ENCODE measurements around the gene KCNAB1. TPM values are rescaled to one million over a fixed set of nuclear protein-coding genes. Genes with fewer than 3 reads are reported as not detected.

Gene KCNAB1
- polyA plus RNA-seq, 1 donor from 2014 or later: 0.26 TPM

DNA sequence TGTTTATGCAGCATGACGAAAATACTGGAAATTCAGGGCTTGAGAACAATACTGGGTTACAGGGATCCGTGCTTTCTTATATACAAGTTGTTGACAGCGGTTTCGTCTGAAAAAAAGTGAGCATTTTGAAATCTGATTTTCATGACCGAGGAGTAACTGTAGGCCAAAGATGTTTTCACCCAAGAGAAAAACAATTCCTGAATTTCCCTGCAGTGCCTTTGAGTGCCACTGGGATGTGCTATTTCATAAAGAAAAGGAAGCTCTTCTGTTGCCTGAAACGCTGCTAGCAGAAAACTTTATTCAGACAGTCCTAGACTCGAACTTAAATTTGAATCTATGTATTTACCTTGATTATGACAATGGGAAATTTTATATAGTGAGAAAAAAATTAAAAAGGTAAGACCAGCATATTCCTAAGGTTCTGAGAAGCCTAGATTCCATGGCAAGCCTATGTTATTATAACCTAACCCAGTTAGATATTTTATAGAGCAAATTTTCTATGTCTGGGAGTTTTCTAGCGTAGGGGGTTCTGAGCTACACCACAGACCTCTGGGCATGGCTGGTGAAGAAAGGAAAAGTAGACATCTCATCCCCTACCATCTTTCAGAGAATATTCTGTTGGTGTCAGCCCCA is 30.2 kb downstream of the KCNAB1 start:
- peaks cover 1% of the 10 kb centered on the region for H3K36me3 Mint-ChIP-seq
- peaks cover 6 to 8% (median 7%) of the 10 kb centered on the region in 3 donors for H3K4me1 Mint-ChIP-seq
- no peak overlapping the region for H3K4me3 Mint-ChIP-seq
- no peaks in the 10 kb centered on the region for H3K27me3 Mint-ChIP-seq
- peaks cover 0 to 1% (median 0%) of the 10 kb centered on the region in 3 donors for H3K9me3 Mint-ChIP-seq
- H3K27ac Mint-ChIP-seq: no peak overlapping the region

- peaks cover 2% of the 10 kb centered on the region for H3K36me3 Mint-ChIP-seq
- H3K27ac Mint-ChIP-seq: no peak overlapping the region
Measured at GRCh38 chr3:156151824-156152428, 31.5 kb downstream of the KCNAB1 start.

DNA sequence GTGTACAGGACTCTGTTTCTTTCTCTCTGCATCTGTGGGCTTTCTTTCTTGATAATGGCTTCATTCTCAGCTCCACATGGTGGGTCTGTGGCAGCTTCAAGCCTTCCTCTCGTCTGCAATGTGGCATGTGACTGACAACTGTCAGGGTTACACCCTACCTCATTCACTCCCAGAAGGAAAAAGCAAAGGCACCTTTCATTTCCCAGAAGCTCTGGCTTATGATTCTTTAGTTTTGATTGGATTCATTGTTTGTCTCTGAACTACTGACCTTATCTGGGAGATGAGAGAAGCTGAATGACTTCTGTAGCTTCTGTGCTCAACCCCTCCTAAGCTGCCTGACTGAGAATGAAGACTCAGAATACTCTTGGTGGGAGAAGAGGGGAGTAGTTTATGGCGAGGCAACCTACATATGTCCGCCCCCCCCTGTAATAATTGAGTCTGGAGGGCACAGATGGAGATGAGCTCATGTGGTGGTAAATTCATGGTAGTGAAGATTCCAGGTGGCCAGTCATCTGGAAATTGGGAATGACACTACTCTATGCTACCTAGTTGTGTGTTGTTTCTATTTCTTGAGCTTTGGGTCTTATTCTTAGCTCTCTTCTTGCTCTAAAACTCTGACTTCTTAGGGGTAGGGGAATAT is 38.4 kb downstream of the KCNAB1 start:
- Mint-ChIP-seq H3K9me3 (peaks cover 0 to 3% (median 0%) of the 10 kb centered on the region in 3 donors), H3K36me3 (peaks cover 2% of the 10 kb centered on the region), H3K27me3 (peaks cover 1% of the 10 kb centered on the region), H3K4me1 (peaks cover 10 to 14% (median 11%) of the 10 kb centered on the region in 3 donors), H3K4me3 (no peak overlapping the region), H3K27ac (no peak overlapping the region)

More at GRCh38 chr3:156151824-156152428, 31.5 kb downstream of the KCNAB1 start:
- peaks cover 1% of the 10 kb centered on the region for H3K27me3 Mint-ChIP-seq
- H3K4me1 Mint-ChIP-seq: peaks cover 6 to 8% (median 7%) of the 10 kb centered on the region in 3 donors
- no peak overlapping the region for H3K4me3 Mint-ChIP-seq
- H3K9me3 Mint-ChIP-seq: peaks cover 0 to 3% (median 0%) of the 10 kb centered on the region in 3 donors

GRCh38 chr3:156160647-156161046 is 40.3 kb downstream of the KCNAB1 start:
- no peak overlapping the region for H3K27ac Mint-ChIP-seq
- peaks cover 2% of the 10 kb centered on the region for H3K27me3 Mint-ChIP-seq
- peak overlapping the region in 2 of 4 donors; percentile 9 to 77 for H3K4me3 Mint-ChIP-seq
- peaks cover 0 to under 1% (median 0%) of the 10 kb centered on the region in 3 donors for H3K9me3 Mint-ChIP-seq
- H3K4me1 Mint-ChIP-seq: peaks cover 10 to 14% (median 11%) of the 10 kb centered on the region in 3 donors
- H3K36me3 Mint-ChIP-seq: no peaks in the 10 kb centered on the region

DNA sequence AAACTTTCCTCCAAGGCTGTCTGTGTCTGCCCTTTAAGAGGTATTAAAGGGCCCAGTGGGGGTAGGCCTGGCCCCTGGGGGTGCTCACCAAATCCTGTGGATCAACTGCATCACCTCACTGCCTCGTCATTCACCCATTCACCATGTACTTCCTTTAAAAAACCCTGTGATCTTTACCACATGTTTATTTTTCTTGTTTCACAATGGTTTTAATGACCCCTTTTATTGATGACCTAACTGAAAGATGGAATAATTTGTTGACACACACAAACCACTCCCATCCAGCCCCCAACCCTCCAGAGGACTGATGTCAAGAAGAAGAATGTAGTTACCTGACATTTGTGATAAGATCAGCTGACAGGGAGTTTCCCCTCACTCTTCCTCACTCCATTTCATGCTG is 40.8 kb downstream of the KCNAB1 start:
- H3K36me3 Mint-ChIP-seq: no peaks in the 10 kb centered on the region
- peaks cover 2% of the 10 kb centered on the region for H3K27me3 Mint-ChIP-seq
- peaks cover 10 to 14% (median 11%) of the 10 kb centered on the region in 3 donors for H3K4me1 Mint-ChIP-seq
- H3K9me3 Mint-ChIP-seq: no peaks in the 10 kb centered on the region
- no peak overlapping the region for H3K27ac Mint-ChIP-seq
- peak overlapping the region in 1 of 4 donors; percentile 77 for H3K4me3 Mint-ChIP-seq

GRCh38 chr3:156163848-156164247 is 43.5 kb downstream of the KCNAB1 start:
- no peaks in the 10 kb centered on the region for H3K36me3 Mint-ChIP-seq
- H3K9me3 Mint-ChIP-seq: no peaks in the 10 kb centered on the region
- H3K27ac Mint-ChIP-seq: no peak overlapping the region
- H3K27me3 Mint-ChIP-seq: peaks cover 2% of the 10 kb centered on the region
- peaks cover 10 to 14% (median 11%) of the 10 kb centered on the region in 3 donors for H3K4me1 Mint-ChIP-seq
- no peak overlapping the region for H3K4me3 Mint-ChIP-seq

DNA sequence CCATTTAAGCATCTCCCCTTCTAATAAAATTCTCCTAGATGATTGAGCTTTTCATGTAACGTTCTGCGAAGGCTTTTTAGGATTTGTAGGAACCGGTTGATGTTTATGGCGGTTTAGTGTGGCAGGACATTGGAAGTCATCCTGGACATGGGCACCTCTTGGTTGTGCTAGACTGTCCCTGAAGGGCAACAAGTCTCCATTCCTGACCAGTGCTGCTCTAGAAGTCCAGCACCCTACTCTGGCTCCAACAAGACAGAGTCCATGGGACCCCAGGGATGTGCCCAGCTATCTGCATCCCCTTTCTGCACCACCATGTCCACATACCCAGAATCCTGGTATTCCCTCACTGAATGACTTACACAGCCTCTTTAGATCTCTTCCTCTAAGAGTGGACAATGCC is 46.4 kb downstream of the KCNAB1 start:
- H3K4me3 Mint-ChIP-seq: no peak overlapping the region

GRCh38 chr3:156170571-156170970 is 50.2 kb downstream of the KCNAB1 start:
- H3K4me3 Mint-ChIP-seq: no peak overlapping the region
- H3K36me3 Mint-ChIP-seq: peaks cover 1% of the 10 kb centered on the region
- peaks cover 5% of the 10 kb centered on the region for H3K27me3 Mint-ChIP-seq
- H3K27ac Mint-ChIP-seq: no peak overlapping the region
- no peaks in the 10 kb centered on the region for H3K9me3 Mint-ChIP-seq
- H3K4me1 Mint-ChIP-seq: no peaks in the 10 kb centered on the region

More for the DNA sequence above, 46.4 kb downstream of the KCNAB1 start:
- Mint-ChIP-seq H3K36me3 (no peaks in the 10 kb centered on the region), H3K27me3 (peaks cover 7% of the 10 kb centered on the region), H3K9me3 (no peaks in the 10 kb centered on the region), H3K27ac (no peak overlapping the region), H3K4me1 (no peaks in the 10 kb centered on the region)

DNA sequence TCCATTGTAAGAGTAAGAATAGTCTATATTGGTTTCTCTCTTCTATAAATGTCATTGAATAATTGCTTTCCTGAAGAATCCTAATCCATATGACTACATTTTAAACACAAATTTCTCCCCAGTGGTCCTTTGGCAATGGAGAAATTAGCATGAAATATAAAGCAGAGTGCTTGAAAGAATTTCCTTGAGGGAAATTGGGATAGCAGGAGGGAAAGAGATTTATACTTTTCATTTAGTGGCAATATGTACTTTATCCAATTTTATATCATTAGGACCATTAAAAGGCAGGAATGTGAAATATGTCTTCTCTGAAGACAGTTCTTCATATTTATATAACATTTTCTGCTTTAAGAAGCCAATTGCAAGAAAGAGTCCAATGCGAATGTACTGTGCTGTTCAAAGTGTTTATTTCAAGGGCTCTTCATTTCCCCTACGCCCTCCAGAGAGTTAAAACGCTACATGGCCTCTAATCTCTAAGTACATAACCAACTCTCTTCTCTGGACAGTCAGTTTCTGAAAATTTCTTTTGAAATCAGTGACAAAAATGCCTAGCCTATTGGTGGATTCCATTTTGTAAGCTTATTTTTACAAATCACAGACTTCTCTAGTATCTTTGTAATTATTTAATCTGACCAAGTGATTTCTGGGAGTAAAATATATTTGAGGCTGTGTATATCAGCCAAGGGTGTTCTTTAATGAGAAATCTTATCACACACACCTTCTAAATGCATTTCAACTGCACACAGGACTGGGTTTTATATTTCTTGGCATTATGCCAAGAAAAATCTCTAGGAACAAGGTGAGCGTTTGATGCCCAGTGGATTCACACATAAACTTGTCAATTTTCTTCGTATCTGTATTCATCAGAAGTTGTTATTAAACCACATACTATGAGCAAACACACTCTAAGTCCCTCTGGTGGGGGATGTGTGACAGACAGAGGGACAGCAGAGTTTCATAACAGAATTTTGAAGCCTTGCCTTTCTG is 51.2 kb downstream of the KCNAB1 start:
- Mint-ChIP-seq H3K9me3 (no peaks in the 10 kb centered on the region), H3K4me3 (no peak overlapping the region), H3K36me3 (peaks cover 1% of the 10 kb centered on the region), H3K27ac (no peak overlapping the region), H3K4me1 (no peaks in the 10 kb centered on the region), H3K27me3 (peaks cover 5% of the 10 kb centered on the region)

- Mint-ChIP-seq H3K9me3 (no peaks in the 10 kb centered on the region), H3K4me1 (no peaks in the 10 kb centered on the region), H3K4me3 (no peak overlapping the region), H3K27ac (no peak overlapping the region), H3K36me3 (peaks cover 1% of the 10 kb centered on the region), H3K27me3 (peaks cover 5% of the 10 kb centered on the region)
Measured at GRCh38 chr3:156172536-156172935, 52.2 kb downstream of the KCNAB1 start.

DNA sequence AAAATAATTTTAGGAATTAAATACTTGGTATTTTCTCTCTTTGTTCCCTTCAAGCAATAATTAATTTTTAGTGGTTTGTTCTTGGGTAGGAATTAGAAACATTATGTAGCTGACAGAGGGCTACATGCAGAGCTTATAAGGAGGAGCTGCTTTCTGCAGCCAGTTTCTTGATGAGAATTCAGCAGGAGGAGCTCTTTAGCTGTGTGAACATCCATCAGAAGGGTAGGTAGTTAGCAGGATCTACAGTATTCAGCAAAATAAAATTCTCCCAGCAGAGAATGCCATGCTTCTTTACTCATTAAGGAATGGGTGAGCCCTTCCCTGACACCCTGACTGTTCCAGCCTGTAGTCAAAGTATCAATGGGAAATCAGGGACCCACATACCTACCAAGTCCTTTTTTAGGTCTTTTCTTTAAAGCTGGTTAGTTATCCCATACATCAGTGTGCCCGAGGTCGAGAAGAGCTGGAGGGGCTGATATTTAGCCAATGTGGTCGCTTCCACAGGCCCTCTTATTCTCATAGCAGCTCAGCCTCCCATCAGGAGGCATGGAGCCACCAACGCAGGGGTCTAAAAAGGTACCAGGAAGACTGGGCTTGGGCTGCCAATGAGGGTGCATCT is 54.0 kb downstream of the KCNAB1 start:
- Mint-ChIP-seq H3K36me3 (peaks cover 1% of the 10 kb centered on the region), H3K9me3 (no peaks in the 10 kb centered on the region), H3K4me1 (no peaks in the 10 kb centered on the region)

GRCh38 chr3:156175570-156175969 is 55.2 kb downstream of the KCNAB1 start:
- H3K27ac Mint-ChIP-seq: no peak overlapping the region
- peaks cover 1% of the 10 kb centered on the region for H3K36me3 Mint-ChIP-seq
- peak overlapping the region in 1 of 4 donors; percentile 12 for H3K4me3 Mint-ChIP-seq
- H3K27me3 Mint-ChIP-seq: no peaks in the 10 kb centered on the region
- no peaks in the 10 kb centered on the region for H3K4me1 Mint-ChIP-seq
- H3K9me3 Mint-ChIP-seq: no peaks in the 10 kb centered on the region

More for the DNA sequence above, 54.0 kb downstream of the KCNAB1 start:
- H3K4me3 Mint-ChIP-seq: no peak overlapping the region
- no peak overlapping the region for H3K27ac Mint-ChIP-seq
- H3K27me3 Mint-ChIP-seq: peaks cover 5% of the 10 kb centered on the region

DNA sequence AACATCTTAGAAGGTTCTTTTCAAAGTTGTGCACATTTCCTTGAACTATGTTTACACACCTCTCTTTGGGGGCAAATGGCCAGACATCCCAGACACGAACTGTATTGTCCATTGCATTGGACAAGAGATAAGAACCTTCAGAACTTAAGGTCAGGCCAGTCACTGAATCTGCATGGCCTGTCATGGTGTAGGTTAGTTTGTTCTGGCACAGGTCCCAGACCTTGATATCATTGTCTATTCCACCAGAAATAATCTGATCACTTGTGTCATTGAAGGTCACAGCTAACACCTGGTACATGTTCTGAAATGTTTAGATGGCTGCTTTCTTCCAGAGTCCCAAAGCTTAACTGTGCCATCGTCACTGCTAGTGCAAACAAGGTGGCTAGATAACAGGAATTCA is 55.7 kb downstream of the KCNAB1 start:
- H3K36me3 Mint-ChIP-seq: peaks cover 1% of the 10 kb centered on the region
- H3K27ac Mint-ChIP-seq: no peak overlapping the region
- peaks cover 0 to under 1% (median 0%) of the 10 kb centered on the region in 3 donors for H3K9me3 Mint-ChIP-seq
- no peaks in the 10 kb centered on the region for H3K27me3 Mint-ChIP-seq
- no peak overlapping the region for H3K4me3 Mint-ChIP-seq
- no peaks in the 10 kb centered on the region for H3K4me1 Mint-ChIP-seq

DNA sequence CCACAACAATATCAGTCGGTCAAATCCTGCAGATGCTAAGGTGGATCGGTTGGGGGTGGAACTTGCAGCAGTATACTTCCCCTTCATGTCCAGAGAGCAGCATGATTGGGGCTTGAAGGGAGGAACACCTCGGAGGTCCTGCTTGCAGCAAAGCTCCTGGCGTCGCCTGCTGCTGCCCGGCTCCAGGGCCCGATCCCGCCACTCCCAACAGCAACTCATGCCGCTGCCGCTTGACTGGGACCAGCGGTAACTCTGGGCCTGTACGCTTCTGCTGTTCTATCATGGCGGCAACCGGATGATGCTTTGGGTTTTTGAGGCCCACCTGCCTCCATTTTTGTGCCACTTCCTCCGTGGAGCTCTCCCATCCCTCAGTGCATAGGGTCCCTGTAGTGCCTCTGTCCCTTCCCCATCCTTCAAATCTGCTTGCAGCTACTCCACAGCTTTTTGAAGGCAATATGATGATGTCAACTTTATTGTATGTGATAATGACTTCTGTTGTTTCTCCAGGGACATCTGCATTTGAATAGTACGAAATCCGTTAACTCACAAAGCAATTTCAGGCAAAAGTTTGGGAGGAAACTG is 56.3 kb downstream of the KCNAB1 start:
- H3K9me3 Mint-ChIP-seq: peaks cover 0 to 3% (median 0%) of the 10 kb centered on the region in 3 donors
- H3K27me3 Mint-ChIP-seq: no peaks in the 10 kb centered on the region
- no peak overlapping the region for H3K4me3 Mint-ChIP-seq
- H3K4me1 Mint-ChIP-seq: no peaks in the 10 kb centered on the region
- peaks cover 1% of the 10 kb centered on the region for H3K36me3 Mint-ChIP-seq
- H3K27ac Mint-ChIP-seq: no peak overlapping the region

All from IgD-negative memory B cell (primary cell).